CD4-positive, CD25-positive, alpha-beta regulatory T cell (primary cell): ENCODE data around the gene LRRC75B. TPM values are rescaled to one million over a fixed set of nuclear protein-coding genes. Genes with fewer than 3 reads are reported as not detected.

ENCODE experiments used
- ATAC-seq, 2 donors: fragments of 150-1000 bp; cut with Tn5 transposase; one replicate each; pipeline ENCODE4 v1.10.0; 2021; ENCODE audit warnings: low read depth in 2 of 2, moderate number of reproducible peaks in 2 of 2, moderate library complexity in 1 of 2
- DNase-seq, 3 donors: peaks; one replicate each; pipeline versions ENCODE4 v3.0.0 to v3.0.0-alpha.2; 2012 to 2022; ENCODE audit warnings: mixed read lengths in 1 of 3
- H3K27ac ChIP-seq: one replicate; pipeline ENCODE4 v1.7.0; 2013; ENCODE audit warnings: mild to moderate bottlenecking, low read length; ENCODE audit not compliant: insufficient read depth, poor library complexity, severe bottlenecking
- H3K27me3 ChIP-seq: one replicate; pipeline ENCODE4 v1.7.0; 2013; ENCODE audit warnings: low read length; ENCODE audit not compliant: control insufficient read depth, insufficient read depth
- H3K36me3 ChIP-seq: one replicate; pipeline ENCODE4 v1.7.0; 2013; ENCODE audit warnings: mild to moderate bottlenecking, low read length, moderate library complexity; ENCODE audit not compliant: control insufficient read depth, insufficient read depth
- H3K4me1 ChIP-seq: 2 replicates; pipeline ENCODE4 v1.7.0; 2013; ENCODE audit warnings: mild to moderate bottlenecking, low read length; ENCODE audit not compliant: insufficient read depth, control insufficient read depth, poor library complexity, severe bottlenecking
- H3K4me3 ChIP-seq: one replicate; pipeline ENCODE4 v1.7.0; 2013; ENCODE audit warnings: low read depth, mild to moderate bottlenecking, low read length, moderate library complexity
- H3K9me3 ChIP-seq, 2 experiments: 1 replicate in 1 of 2; 2 replicates in 1 of 2; pipeline ENCODE4 v1.7.0; 2013; ENCODE audit warnings: low read length in 2 of 2, mild to moderate bottlenecking in 1 of 2, moderate library complexity in 1 of 2; ENCODE audit not compliant: control insufficient read depth in 2 of 2
- H3K27ac Mint-ChIP-seq, 3 donors: one replicate each; pipeline ENCODE4 v1.8.0; 2020 to 2022; ENCODE audit warnings: mild to moderate bottlenecking in 3 of 3, mixed read lengths in 3 of 3, moderate library complexity in 2 of 3
- H3K27me3 Mint-ChIP-seq: one replicate; pipeline ENCODE4 v1.8.0; 2022; ENCODE audit warnings: mild to moderate bottlenecking, mixed read lengths
- H3K36me3 Mint-ChIP-seq: one replicate; pipeline ENCODE4 v1.8.0; 2020; ENCODE audit warnings: mixed read lengths
- H3K4me1 Mint-ChIP-seq, 4 donors: one replicate each; pipeline ENCODE4 v1.8.0; 2020 to 2022; ENCODE audit warnings: mixed read lengths in 4 of 4, mild to moderate bottlenecking in 1 of 4
- H3K4me3 Mint-ChIP-seq, 4 donors: one replicate each; pipeline ENCODE4 v1.8.0; 2020 to 2022; ENCODE audit warnings: mild to moderate bottlenecking in 4 of 4, mixed read lengths in 4 of 4, moderate library complexity in 3 of 4
- H3K9me3 Mint-ChIP-seq, 7 donors: one replicate each; pipeline ENCODE4 v1.8.0; 2020 to 2022; ENCODE audit warnings: mixed read lengths in 7 of 7, mild to moderate bottlenecking in 3 of 7, moderate library complexity in 2 of 7
- polyA plus RNA-seq, 4 donors: library from polyadenylated mRNA; unstranded; fragments of 300-500 nt; fragmentation: Illumina TruSeq; gene quantifications; one replicate each; pipeline ENCODE4 v1.2.3, GENCODE V29; 2021
- total RNA-seq: library from RNA; stranded (reverse); gene quantifications from one replicate; pipeline ENCODE4 v1.2.3, GENCODE V29; 2022

Gene LRRC75B
- total and polyA plus RNA-seq, 5 donors from 2014 or later = 0.29 TPM; not detected in 4

- peaks cover 69% of the 10 kb centered on the region for H3K36me3 ChIP-seq
- no peak overlapping the region for H3K4me3 ChIP-seq
- DNase-seq (no peak), ATAC-seq (no peak)
- no peaks in the 10 kb centered on the region for H3K27me3 Mint-ChIP-seq
- no peaks in the 10 kb centered on the region for H3K27me3 ChIP-seq
- H3K4me1 ChIP-seq = peaks cover 12% of the 10 kb centered on the region
- no peak overlapping the region for H3K27ac ChIP-seq
- H3K9me3 ChIP-seq = no peaks in the 10 kb centered on the region
- peaks cover 10 to 46% (median 26%) of the 10 kb centered on the region in 4 donors for H3K4me1 Mint-ChIP-seq
- H3K27ac Mint-ChIP-seq = peak overlapping the region in 2 of 3 donors; percentile 42 to 69
- H3K4me3 Mint-ChIP-seq = no peak overlapping the region
- H3K9me3 Mint-ChIP-seq = no peaks in the 10 kb centered on the region
- peaks cover 30% of the 10 kb centered on the region for H3K36me3 Mint-ChIP-seq
These were observed 25.9 kb downstream of the LRRC75B start for GRCh38 chr22:24566899-24567511.

GRCh38 chr22:24565077-24565476 is 27.8 kb downstream of the LRRC75B start:
- Mint-ChIP-seq H3K27me3 (no peaks in the 10 kb centered on the region), H3K4me3 (peak overlapping the region in 1 of 4 donors; percentile 25), H3K9me3 (no peaks in the 10 kb centered on the region), H3K4me1 (peaks cover 10 to 55% (median 29%) of the 10 kb centered on the region in 4 donors), H3K36me3 (peaks cover 28% of the 10 kb centered on the region), H3K27ac (peak overlapping the region in 2 of 3 donors; percentile 18 to 71)
- H3K9me3 ChIP-seq = no peaks in the 10 kb centered on the region
- peaks cover 16% of the 10 kb centered on the region for H3K4me1 ChIP-seq
- no peak for ATAC-seq
- H3K27ac ChIP-seq = no peak overlapping the region
- peaks cover 62% of the 10 kb centered on the region for H3K36me3 ChIP-seq
- no peaks in the 10 kb centered on the region for H3K27me3 ChIP-seq
- no peak for DNase-seq
- H3K4me3 ChIP-seq = no peak overlapping the region

- Mint-ChIP-seq H3K9me3 (no peaks in the 10 kb centered on the region), H3K4me1 (peaks cover 10 to 59% (median 30%) of the 10 kb centered on the region in 4 donors), H3K27ac (peak overlapping the region; percentile 5 to 79 (median 18)), H3K36me3 (peaks cover 22% of the 10 kb centered on the region), H3K27me3 (no peaks in the 10 kb centered on the region), H3K4me3 (peak overlapping the region in 2 of 4 donors; percentile 13 to 19)
- peaks cover 16% of the 10 kb centered on the region for H3K4me1 ChIP-seq
- peaks cover 59% of the 10 kb centered on the region for H3K36me3 ChIP-seq
- H3K4me3 ChIP-seq = no peak overlapping the region
- H3K27ac ChIP-seq = no peak overlapping the region
- H3K27me3 ChIP-seq = no peaks in the 10 kb centered on the region
- DNase-seq = no peak
- no peaks in the 10 kb centered on the region for H3K9me3 ChIP-seq
- no peak for ATAC-seq
These were observed 28.4 kb downstream of the LRRC75B start for GRCh38 chr22:24564376-24565058.

GRCh38 chr22:24563246-24563645 is 29.6 kb downstream of the LRRC75B start:
- no peak overlapping the region for H3K4me3 ChIP-seq
- peaks cover 32% of the 10 kb centered on the region for H3K36me3 Mint-ChIP-seq
- no peak overlapping the region for H3K27ac ChIP-seq
- ATAC-seq (no peak), DNase-seq (no peak)
- peaks cover 13 to 72% (median 41%) of the 10 kb centered on the region in 4 donors for H3K4me1 Mint-ChIP-seq
- H3K36me3 ChIP-seq = peaks cover 63% of the 10 kb centered on the region
- H3K27me3 Mint-ChIP-seq = no peaks in the 10 kb centered on the region
- H3K4me3 Mint-ChIP-seq = no peak overlapping the region
- no peaks in the 10 kb centered on the region for H3K9me3 Mint-ChIP-seq
- H3K9me3 ChIP-seq = no peaks in the 10 kb centered on the region
- H3K27me3 ChIP-seq = no peaks in the 10 kb centered on the region
- H3K4me1 ChIP-seq = peaks cover 19% of the 10 kb centered on the region
- H3K27ac Mint-ChIP-seq = no peak overlapping the region

GRCh38 chr22:24559471-24559870 is 33.4 kb downstream of the LRRC75B start:
- Histone ChIP-seq H3K27ac (no peak overlapping the region), H3K36me3 (peaks cover 47% of the 10 kb centered on the region), H3K9me3 (no peaks in the 10 kb centered on the region), H3K4me1 (peaks cover 42% of the 10 kb centered on the region), H3K27me3 (no peaks in the 10 kb centered on the region), H3K4me3 (no peak overlapping the region)
- Mint-ChIP-seq H3K27me3 (no peaks in the 10 kb centered on the region), H3K9me3 (no peaks in the 10 kb centered on the region), H3K27ac (no peak overlapping the region), H3K36me3 (peaks cover 38% of the 10 kb centered on the region), H3K4me1 (peaks cover 9 to 76% (median 48%) of the 10 kb centered on the region in 4 donors), H3K4me3 (peak overlapping the region; percentile 22 to 81 (median 52))
- ATAC-seq (no peak), DNase-seq (no peak)

GRCh38 chr22:24555165-24556039 is 37.5 kb downstream of the LRRC75B start, which contains the start of gene SNRPD3:
Gene SNRPD3 (plus strand): TSS chr22:24555999. CDS start chr22:24557675, 1,676 bp downstream.
- peak; percentile 97 to 100 (median 99) for DNase-seq
- H3K27me3 Mint-ChIP-seq = no peaks in the 10 kb centered on the region
- peak within 1 kb of the TSS; percentile 93 for H3K27ac ChIP-seq
- H3K9me3 ChIP-seq = no peaks in the 10 kb centered on the region
- H3K4me3 Mint-ChIP-seq = peak within 1 kb of the TSS; percentile 96 to 99 (median 97)
- H3K4me1 Mint-ChIP-seq = peaks cover 4 to 80% (median 49%) of the 10 kb centered on the region in 4 donors
- H3K4me1 ChIP-seq = peaks cover 41% of the 10 kb centered on the region
- H3K36me3 Mint-ChIP-seq = peaks cover 31% of the 10 kb centered on the region
- no peaks in the 10 kb centered on the region for H3K9me3 Mint-ChIP-seq
- peak within 1 kb of the TSS; percentile 98 for H3K4me3 ChIP-seq
- H3K27me3 ChIP-seq = no peaks in the 10 kb centered on the region
- ATAC-seq = peak; percentile 86
- peak within 1 kb of the TSS; percentile 97 to 99 (median 98) for H3K27ac Mint-ChIP-seq
- H3K36me3 ChIP-seq = peaks cover 26% of the 10 kb centered on the region

- H3K27ac Mint-ChIP-seq = peak within 1 kb of the TSS; percentile 97 to 99 (median 98)
- DNase-seq (peak; percentile 7 to 44 (median 19)), ATAC-seq (no peak)
- H3K4me3 Mint-ChIP-seq = peak within 1 kb of the TSS; percentile 96 to 99 (median 97)
- no peaks in the 10 kb centered on the region for H3K9me3 Mint-ChIP-seq
- no peaks in the 10 kb centered on the region for H3K9me3 ChIP-seq
- H3K4me1 ChIP-seq = peaks cover 41% of the 10 kb centered on the region
- H3K27me3 ChIP-seq = no peaks in the 10 kb centered on the region
- peaks cover 26% of the 10 kb centered on the region for H3K36me3 ChIP-seq
- H3K4me1 Mint-ChIP-seq = peaks cover 4 to 76% (median 48%) of the 10 kb centered on the region in 4 donors
- H3K27me3 Mint-ChIP-seq = no peaks in the 10 kb centered on the region
- peak within 1 kb of the TSS; percentile 98 for H3K4me3 ChIP-seq
- peaks cover 34% of the 10 kb centered on the region for H3K36me3 Mint-ChIP-seq
- H3K27ac ChIP-seq = peak within 1 kb of the TSS; percentile 93
These were observed 38.3 kb downstream of the LRRC75B start, which contains the start of gene GUCD1 for GRCh38 chr22:24554313-24555164. Gene GUCD1 (minus strand): TSS chr22:24555138. CDS start chr22:24554991, 147 bp downstream.
